Astrocyte of the cerebellum (primary cell): ENCODE measurements around the gene OR1M1.
A peak's percentile ranks its signal among the peaks of the same experiment; 100 is the strongest.

Source experiments
- DNase-seq: peaks from one replicate; pipeline ENCODE4 v3.0.0-alpha.2; 2011; ENCODE audit warnings: low read depth
- H3K4me3 ChIP-seq: 2 replicates; pipeline ENCODE4 v1.5.1; 2011; ENCODE audit warnings: mild to moderate bottlenecking, low read depth, low read length, moderate library complexity
- CTCF ChIP-seq: IDR thresholded peaks from 2 replicates; pipeline ENCODE4 v1.5.1; 2012; ENCODE audit warnings: low read length, low read depth, moderate library complexity, mild to moderate bottlenecking; ENCODE audit errors: missing control alignments
- in situ Hi-C: cut with HindIII; loops from 2 replicates; pipeline ENCODE4 v1.10.0; 2017; ENCODE audit warnings: low sequenced_read_pairs

Gene OR1M1

GRCh38 chr19:9075064-9075949 lies 11.6 kb upstream of the OR1M1 start:
- no peak for TF ChIP-seq CTCF
- in situ Hi-C loops, result loop anchor here (25.0 kb wide), 1 partner anchor 413 kb away; no protein-coding TSS in a partner anchor
- peak; percentile 99 for DNase-seq
- H3K4me3 ChIP-seq, result no peak overlapping the region

- no peak for TF ChIP-seq CTCF
- in situ Hi-C loops, result loop anchor here (25.0 kb wide), 1 partner anchor 415 kb away; no protein-coding TSS in a partner anchor
- no peak overlapping the region for H3K4me3 ChIP-seq
- no peak for DNase-seq
These were observed 10.0 kb upstream of the OR1M1 start for GRCh38 chr19:9076901-9077300.

- no peak overlapping the region for H3K4me3 ChIP-seq
- DNase-seq, result no peak
- in situ Hi-C loops, result loop anchor here (25.0 kb wide), 1 partner anchor 416 kb away; no protein-coding TSS in a partner anchor
- TF ChIP-seq CTCF, result no peak
These were observed 8.2 kb upstream of the OR1M1 start for GRCh38 chr19:9078651-9079050.

- H3K4me3 ChIP-seq, result no peak within 1 kb of the TSS
These were observed 20.5 kb downstream of the OR1M1 start, which contains the start of gene OR7G2 for GRCh38 chr19:9107375-9107774. OR7G2 (minus strand) TSS chr19:9107475; CDS start chr19:9103243, 4,232 bp downstream.

GRCh38 chr19:9109959-9110358 lies 23.1 kb downstream of the OR1M1 start:
- no peak for DNase-seq
- in situ Hi-C loops, result loop anchor here (25.0 kb wide), 1 partner anchor 248 kb away; no protein-coding TSS in a partner anchor
- no peak overlapping the region for H3K4me3 ChIP-seq
- TF ChIP-seq CTCF, result no peak

More at GRCh38 chr19:9107375-9107774, 20.5 kb downstream of the OR1M1 start, which contains the start of gene OR7G2:
- in situ Hi-C loops, result loop anchor here (25.0 kb wide), 1 partner anchor 245 kb away; no protein-coding TSS in a partner anchor
- no peak for DNase-seq
- TF ChIP-seq CTCF, result no peak

GRCh38 chr19:9115307-9115813 lies 28.5 kb downstream of the OR1M1 start, which contains the start of gene OR7G1:
OR7G1 (minus strand) TSS chr19:9115763; CDS start chr19:9115763, 0 bp downstream.
- in situ Hi-C loops, result loop anchor here (25.0 kb wide), 1 partner anchor 253 kb away; no protein-coding TSS in a partner anchor
- no peak for TF ChIP-seq CTCF
- DNase-seq, result no peak
- no peak within 1 kb of the TSS for H3K4me3 ChIP-seq
